PC-3 (cell line): ENCODE data around the gene TSHZ2.

Experiments used
- EZH2 ChIP-seq: fragments of 300-600 bp; sonication (generic); IDR thresholded peaks from one replicate; pipeline ENCODE4 v1.6.1; 2017; ENCODE audit warnings: antibody characterized with exemption, mild to moderate bottlenecking, low read length; ENCODE audit not compliant: unreplicated experiment
- EZH2phosphoT487 ChIP-seq: fragments of 300-600 bp; sonication (generic); IDR thresholded peaks from 2 replicates; pipeline ENCODE4 v1.6.1; 2018; ENCODE audit warnings: mild to moderate bottlenecking, antibody characterized with exemption, low read length, borderline replicate concordance
- TF ChIP-seq, protein P1 (sequence below): fragments of 300-600 bp; sonication (generic); conservative IDR thresholded peaks from 2 replicates; pipeline ENCODE4 v1.5.1; 2017; ENCODE audit warnings: antibody characterized with exemption, low read depth, mild to moderate bottlenecking, low read length

DNA sequence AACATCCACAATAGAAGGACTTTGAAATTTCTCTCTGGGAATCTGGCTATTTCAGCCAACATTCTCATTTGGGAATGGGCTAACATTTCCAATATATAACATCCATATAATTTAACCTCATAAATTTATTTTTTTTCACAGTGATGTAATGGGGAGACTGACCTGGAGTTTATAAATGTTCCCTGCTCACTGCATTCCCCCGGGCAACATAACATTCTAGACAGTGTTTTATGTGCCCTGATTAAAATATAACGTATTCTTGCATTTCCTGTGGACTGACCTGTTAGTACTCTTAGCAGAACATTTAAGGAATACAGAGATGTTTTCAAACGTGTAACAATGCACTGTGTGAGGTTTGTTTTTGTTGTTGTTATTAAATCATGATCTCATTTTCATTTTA lies 20.9 kb downstream of the TSHZ2 start:
- TF ChIP-seq, protein P1, sequence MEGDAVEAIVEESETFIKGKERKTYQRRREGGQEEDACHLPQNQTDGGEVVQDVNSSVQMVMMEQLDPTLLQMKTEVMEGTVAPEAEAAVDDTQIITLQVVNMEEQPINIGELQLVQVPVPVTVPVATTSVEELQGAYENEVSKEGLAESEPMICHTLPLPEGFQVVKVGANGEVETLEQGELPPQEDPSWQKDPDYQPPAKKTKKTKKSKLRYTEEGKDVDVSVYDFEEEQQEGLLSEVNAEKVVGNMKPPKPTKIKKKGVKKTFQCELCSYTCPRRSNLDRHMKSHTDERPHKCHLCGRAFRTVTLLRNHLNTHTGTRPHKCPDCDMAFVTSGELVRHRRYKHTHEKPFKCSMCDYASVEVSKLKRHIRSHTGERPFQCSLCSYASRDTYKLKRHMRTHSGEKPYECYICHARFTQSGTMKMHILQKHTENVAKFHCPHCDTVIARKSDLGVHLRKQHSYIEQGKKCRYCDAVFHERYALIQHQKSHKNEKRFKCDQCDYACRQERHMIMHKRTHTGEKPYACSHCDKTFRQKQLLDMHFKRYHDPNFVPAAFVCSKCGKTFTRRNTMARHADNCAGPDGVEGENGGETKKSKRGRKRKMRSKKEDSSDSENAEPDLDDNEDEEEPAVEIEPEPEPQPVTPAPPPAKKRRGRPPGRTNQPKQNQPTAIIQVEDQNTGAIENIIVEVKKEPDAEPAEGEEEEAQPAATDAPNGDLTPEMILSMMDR = no peak
- TF ChIP-seq EZH2 = no peak
- TF ChIP-seq EZH2phosphoT487 = no peak
